Transverse colon (tissue), 4 donors: ENCODE measurements around the gene SMAD4.

Experiments
- CTCF ChIP-seq, 5 experiments: fragments of 200-600 bp in 3 of 5; fragments of 450-650 bp in 2 of 5; sonication (generic) in 3 of 5; IDR thresholded peaks; 1 replicate in 2 of 5; 2 replicates in 3 of 5; pipeline ENCODE4 v1.5.1; 2016 to 2017; ENCODE audit warnings: antibody characterized with exemption in 5 of 5, inconsistent platforms in 3 of 5, mild to moderate bottlenecking in 2 of 5, moderate library complexity in 1 of 5
- EP300 ChIP-seq: sonication (generic); formaldehyde crosslinking; IDR thresholded peaks from one replicate; pipeline ENCODE4 v1.6.1; 2017; ENCODE audit warnings: antibody characterized with exemption, low read depth
- POLR2A ChIP-seq: fragments of 450-650 bp; IDR thresholded peaks from one replicate; pipeline ENCODE4 v1.6.1; 2016; ENCODE audit warnings: antibody characterized with exemption, mild to moderate bottlenecking, moderate library complexity
- POLR2AphosphoS5 ChIP-seq, 3 donors: sonication (generic); formaldehyde crosslinking; IDR thresholded peaks; one replicate each; pipeline ENCODE4 v1.6.1; 2016; ENCODE audit warnings: antibody characterized with exemption in 3 of 3

GRCh38 chr18:51100385-51101120 lies 70.5 kb downstream of the SMAD4 start:
- no peak for TF ChIP-seq CTCF (IDR thresholded peaks at IDR 0.05)
- no peak for TF ChIP-seq POLR2A
- no peak for TF ChIP-seq EP300
- TF ChIP-seq POLR2AphosphoS5 (IDR thresholded peaks at IDR 0.05): no peak
